HEK293 (cell line): ENCODE results near the gene HIF3A.

Source experiments
- CTCF ChIA-PET: fragments of 350-600 bp; formaldehyde crosslinking; extraction: SDS; loops from one replicate; lab custom pipeline; 2021; ENCODE audit warnings: antibody characterized with exemption; lab: Yijun Ruan, JAX
- POLR2A ChIA-PET: fragments of 300-600 bp; formaldehyde crosslinking; extraction: SDS; loops from one replicate; lab custom pipeline; 2020; ENCODE audit warnings: antibody characterized with exemption, inconsistent platforms; lab: Yijun Ruan, JAX
- H3K27ac ChIP-seq: fragments of 200-500 bp; sonication (Bioruptor generic); 2 replicates; pipeline ENCODE4 v1.5.1; 2014; ENCODE audit warnings: low read depth, low read length, control low read depth, inconsistent platforms; ENCODE audit errors: extremely low read depth
- H3K36me3 ChIP-seq, 2 experiments: fragments of 200-500 bp in 1 of 2; sonication (Bioruptor generic) in 1 of 2; 1 replicate in 1 of 2; 2 replicates in 1 of 2; pipeline ENCODE4 v1.5.1; 2014 to 2017; ENCODE audit warnings: inconsistent platforms in 2 of 2, low read length in 2 of 2; ENCODE audit not compliant: control insufficient read depth in 2 of 2, insufficient read depth in 1 of 2
- H3K4me1 ChIP-seq: fragments of 200-500 bp; sonication (Bioruptor generic); 2 replicates; pipeline ENCODE4 v1.5.1; 2014; ENCODE audit warnings: mild to moderate bottlenecking, low read length, inconsistent platforms; ENCODE audit not compliant: control insufficient read depth, insufficient read depth
- H3K4me3 ChIP-seq: 2 replicates; pipeline ENCODE4 v1.5.1; 2011; ENCODE audit warnings: low read depth, mild to moderate bottlenecking, control low read depth, low read length, moderate library complexity
- H3K9me3 ChIP-seq: fragments of 200-500 bp; sonication (Bioruptor generic); 2 replicates; pipeline ENCODE4 v1.5.1; 2014; ENCODE audit warnings: low read depth, low read length, inconsistent platforms; ENCODE audit not compliant: control insufficient read depth, insufficient read depth
- HOXA7 ChIP-seq: sonication (generic); formaldehyde crosslinking; IDR thresholded peaks from 2 replicates; pipeline ENCODE4 v1.8.1; 2022; ENCODE audit warnings: missing genetic modification reagents, borderline replicate concordance
- MYNN ChIP-seq: fragments of 450-650 bp; formaldehyde crosslinking; IDR thresholded peaks from 2 replicates; pipeline ENCODE4 v1.5.1; 2016; ENCODE audit warnings: missing biosample characterization, missing genetic modification characterization, borderline replicate concordance
- REPIN1 ChIP-seq: fragments of 450-650 bp; formaldehyde crosslinking; IDR thresholded peaks from 2 replicates; pipeline ENCODE4 v1.5.1; 2017; ENCODE audit warnings: missing biosample characterization, missing genetic modification characterization, low read depth
- ZBTB17 ChIP-seq: fragments of 450-650 bp; formaldehyde crosslinking; IDR thresholded peaks from 2 replicates; pipeline ENCODE4 v1.5.1; 2016; ENCODE audit warnings: missing biosample characterization, missing genetic modification characterization
- ZNF112 ChIP-seq: fragments of 450-650 bp; formaldehyde crosslinking; IDR thresholded peaks from 2 replicates; pipeline ENCODE4 v1.5.0; 2017; ENCODE audit warnings: missing biosample characterization, missing genetic modification characterization
- ZNF202 ChIP-seq: fragments of 450-650 bp; formaldehyde crosslinking; IDR thresholded peaks from 2 replicates; pipeline ENCODE4 v1.5.1; 2016; ENCODE audit warnings: missing biosample characterization, missing genetic modification characterization, borderline replicate concordance
- ZNF248 ChIP-seq: fragments of 450-650 bp; formaldehyde crosslinking; IDR thresholded peaks from 2 replicates; pipeline ENCODE4 v1.5.1; 2017; ENCODE audit warnings: missing biosample characterization, missing genetic modification characterization
- ZNF274 ChIP-seq, 2 experiments: fragments of 200-500 bp in 1 of 2; fragments of 450-650 bp in 1 of 2; sonication (Bioruptor generic) in 1 of 2; formaldehyde crosslinking in 1 of 2; IDR thresholded peaks; 2 replicates each; pipeline versions ENCODE4 v1.5.1 to v1.6.1; 2014 to 2016; ENCODE audit warnings: borderline replicate concordance in 1 of 2, inconsistent platforms in 1 of 2, low read length in 1 of 2, missing biosample characterization in 1 of 2, missing genetic modification characterization in 1 of 2
- ZNF311 ChIP-seq: fragments of 450-650 bp; formaldehyde crosslinking; IDR thresholded peaks from 2 replicates; pipeline ENCODE4 v1.5.1; 2017; ENCODE audit warnings: missing biosample characterization, missing genetic modification characterization, borderline replicate concordance
- ZNF366 ChIP-seq: fragments of 450-650 bp; formaldehyde crosslinking; conservative IDR thresholded peaks from 2 replicates; pipeline ENCODE4 v1.5.1; 2016; ENCODE audit warnings: missing biosample characterization, missing genetic modification characterization
- ZNF473 ChIP-seq: fragments of 450-650 bp; formaldehyde crosslinking; IDR thresholded peaks from 2 replicates; pipeline ENCODE4 v1.5.1; 2017; ENCODE audit warnings: missing biosample characterization, missing genetic modification characterization
- ZNF521 ChIP-seq: fragments of 450-650 bp; formaldehyde crosslinking; IDR thresholded peaks from 2 replicates; pipeline ENCODE4 v1.5.1; 2017; ENCODE audit warnings: missing biosample characterization, mild to moderate bottlenecking, missing genetic modification characterization
- ZNF544 ChIP-seq: fragments of 450-650 bp; formaldehyde crosslinking; IDR thresholded peaks from 2 replicates; pipeline ENCODE4 v1.5.0; 2017; ENCODE audit warnings: missing biosample characterization, missing genetic modification characterization
- ZNF600 ChIP-seq: fragments of 450-650 bp; formaldehyde crosslinking; IDR thresholded peaks from 2 replicates; pipeline ENCODE4 v1.5.1; 2016; ENCODE audit warnings: missing biosample characterization, missing genetic modification characterization
- ZNF623 ChIP-seq: fragments of 450-650 bp; formaldehyde crosslinking; IDR thresholded peaks from 2 replicates; pipeline ENCODE4 v1.5.1; 2016; ENCODE audit warnings: missing biosample characterization, missing genetic modification characterization
- ZNF654 ChIP-seq: fragments of 450-650 bp; formaldehyde crosslinking; IDR thresholded peaks from 2 replicates; pipeline ENCODE4 v1.5.1; 2016; ENCODE audit warnings: low read depth, missing biosample characterization, missing genetic modification characterization
- ZNF658 ChIP-seq: fragments of 450-650 bp; formaldehyde crosslinking; IDR thresholded peaks from 2 replicates; pipeline ENCODE4; 2016; ENCODE audit warnings: missing biosample characterization, missing genetic modification characterization
- ZNF747 ChIP-seq: fragments of 450-650 bp; formaldehyde crosslinking; IDR thresholded peaks from 2 replicates; pipeline ENCODE4 v1.5.1; 2016; ENCODE audit warnings: missing biosample characterization, missing genetic modification characterization
- ZNF777 ChIP-seq: fragments of 450-650 bp; formaldehyde crosslinking; IDR thresholded peaks from 2 replicates; pipeline ENCODE4 v1.5.1; 2017; ENCODE audit warnings: missing biosample characterization, missing genetic modification characterization, borderline replicate concordance
- TF ChIP-seq, protein P1 (sequence below): fragments of 450-650 bp; formaldehyde crosslinking; IDR thresholded peaks from 2 replicates; pipeline ENCODE4 v1.5.1; 2017; ENCODE audit warnings: missing biosample characterization, missing genetic modification characterization

Gene HIF3A

DNA sequence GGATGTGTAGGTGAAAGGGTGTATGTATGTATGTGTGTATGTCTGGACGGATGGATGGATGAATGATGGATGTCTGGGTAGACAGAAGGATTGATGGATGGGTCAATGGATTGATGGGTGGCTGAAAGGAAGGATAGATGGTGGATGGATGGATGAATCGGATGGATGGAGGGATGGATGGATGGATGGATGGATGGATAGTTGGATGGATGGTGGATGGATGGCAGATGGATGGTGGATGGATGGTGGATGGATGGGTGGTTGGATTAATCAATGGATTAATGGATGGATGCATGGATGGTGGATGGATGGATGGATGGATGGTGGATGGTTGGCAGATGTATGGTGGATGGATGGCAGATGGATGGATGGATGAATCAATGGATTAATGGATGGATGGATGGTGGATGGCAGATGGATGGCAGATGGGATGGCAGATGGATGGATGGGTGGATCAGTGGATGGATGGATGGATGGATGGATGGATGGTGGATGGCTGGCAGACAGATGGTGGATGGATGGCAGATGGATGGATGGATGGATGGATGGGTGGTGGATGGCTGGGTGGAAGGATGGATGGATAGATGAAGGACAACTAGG, 33.6 kb downstream of the HIF3A start:
- H3K9me3 ChIP-seq = no peaks in the 10 kb centered on the region; the same call in 1 of the 2 replicates
- no peak overlapping the region for H3K4me3 ChIP-seq
- H3K27ac ChIP-seq = no peak overlapping the region
- ChIA-PET POLR2A (no interaction called here), CTCF (interaction anchor here (2.7 kb wide), 1 partner anchor 16 kb away, joined by 9 read pairs; the partner anchor contains the start of gene PPP5C)
- H3K36me3 ChIP-seq = no peaks in the 10 kb centered on the region; a peak in 1 of 3 replicates
- TF ChIP-seq ZBTB17 (tag by site-specific recombination) (peak; percentile 100), ZNF248 (tag by site-specific recombination) (0 out of 2 replicates have a peak, but pooled peaks have one; percentile 9), ZNF747 (tag by site-specific recombination) (peak; percentile 17; the same call in 1 of the 2 replicates), ZNF544 (tag by site-specific recombination) (0 out of 2 replicates have a peak, but pooled peaks have one; percentile 9), ZNF777 (0 out of 2 replicates have a peak, but pooled peaks have one; percentile 23), ZNF311 (0 out of 2 replicates have a peak, but pooled peaks have one; percentile 14), ZNF654 (tag by site-specific recombination) (no peak), ZNF274 (IDR thresholded peaks at IDR 0.05; ENCODE audit: low read length) (no peak), ZNF274 (tag by site-specific recombination; IDR thresholded peaks at IDR 0.05; ENCODE audit: borderline replicate concordance) (0 out of 2 replicates have a peak, but pooled peaks have one; percentile 38), ZNF366 (tag by site-specific recombination) (peak; percentile 98), ZNF112 (tag by site-specific recombination) (peak; percentile 35; the same call in 1 of the 2 replicates), ZNF521 (tag by site-specific recombination) (no peak; the same call in 1 of the 2 replicates)
- H3K4me1 ChIP-seq = no peaks in the 10 kb centered on the region

GRCh38 chr19:46337487-46337886, 40.6 kb downstream of the HIF3A start:
- Histone ChIP-seq H3K4me1 (no peaks in the 10 kb centered on the region), H3K4me3 (no peak overlapping the region), H3K27ac (no peak overlapping the region), H3K36me3 (no peaks in the 10 kb centered on the region; a peak in 1 of 3 replicates), H3K9me3 (no peaks in the 10 kb centered on the region)
- ChIA-PET POLR2A (no interaction called here), CTCF (interaction anchor here (0.5 to 1.1 kb wide), 3 partner anchors 9 to 66 kb away, joined by 3 to 4 read pairs (median 4); partner anchors contain the start of gene PPP5C)
- TF ChIP-seq REPIN1 (no peak), ZNF473 (tag by site-specific recombination) (no peak), ZNF623 (tag by site-specific recombination) (peak; percentile 92)

- ChIA-PET CTCF (no interaction called here), POLR2A (no interaction called here)
- Histone ChIP-seq H3K4me3 (no peak overlapping the region), H3K27ac (no peak overlapping the region), H3K9me3 (no peaks in the 10 kb centered on the region), H3K36me3 (no peaks in the 10 kb centered on the region; a peak in 1 of 3 replicates), H3K4me1 (no peaks in the 10 kb centered on the region)
- no peak for TF ChIP-seq ZNF600 (tag by site-specific recombination)
- TF ChIP-seq ZNF202 = no peak
- no peak for TF ChIP-seq ZNF658 (tag by site-specific recombination)
- TF ChIP-seq HOXA7 (CRISPR knock-in tag) = no peak
- no peak for TF ChIP-seq MYNN (tag by site-specific recombination)
- TF ChIP-seq ZNF654 (tag by site-specific recombination) = no peak
- TF ChIP-seq, protein P1, sequence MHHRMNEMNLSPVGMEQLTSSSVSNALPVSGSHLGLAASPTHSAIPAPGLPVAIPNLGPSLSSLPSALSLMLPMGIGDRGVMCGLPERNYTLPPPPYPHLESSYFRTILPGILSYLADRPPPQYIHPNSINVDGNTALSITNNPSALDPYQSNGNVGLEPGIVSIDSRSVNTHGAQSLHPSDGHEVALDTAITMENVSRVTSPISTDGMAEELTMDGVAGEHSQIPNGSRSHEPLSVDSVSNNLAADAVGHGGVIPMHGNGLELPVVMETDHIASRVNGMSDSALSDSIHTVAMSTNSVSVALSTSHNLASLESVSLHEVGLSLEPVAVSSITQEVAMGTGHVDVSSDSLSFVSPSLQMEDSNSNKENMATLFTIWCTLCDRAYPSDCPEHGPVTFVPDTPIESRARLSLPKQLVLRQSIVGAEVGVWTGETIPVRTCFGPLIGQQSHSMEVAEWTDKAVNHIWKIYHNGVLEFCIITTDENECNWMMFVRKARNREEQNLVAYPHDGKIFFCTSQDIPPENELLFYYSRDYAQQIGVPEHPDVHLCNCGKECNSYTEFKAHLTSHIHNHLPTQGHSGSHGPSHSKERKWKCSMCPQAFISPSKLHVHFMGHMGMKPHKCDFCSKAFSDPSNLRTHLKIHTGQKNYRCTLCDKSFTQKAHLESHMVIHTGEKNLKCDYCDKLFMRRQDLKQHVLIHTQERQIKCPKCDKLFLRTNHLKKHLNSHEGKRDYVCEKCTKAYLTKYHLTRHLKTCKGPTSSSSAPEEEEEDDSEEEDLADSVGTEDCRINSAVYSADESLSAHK (tag by site-specific recombination) = no peak
- no peak for TF ChIP-seq ZNF544 (tag by site-specific recombination)
- TF ChIP-seq, all 188 proteins: peak for 0
Observed at GRCh38 chr19:46339446-46339845, 42.6 kb downstream of the HIF3A start.
